DMS 273 treated with DMSO at 0.1 percent for 48 hours (cell line): ENCODE data around the gene COG1.

Experiments used
- DNase-seq: peaks from one replicate; lab custom pipeline; 2025; lab: John Stamatoyannopoulos, UW

Gene COG1

GRCh38 chr17:73198201-73198929 is 5.5 kb downstream of the COG1 start:
- no peak for DNase-seq

GRCh38 chr17:73198930-73199260 is 6.0 kb downstream of the COG1 start:
- DNase-seq: no peak

GRCh38 chr17:73199751-73200317 is 7.0 kb downstream of the COG1 start:
- no peak for DNase-seq

GRCh38 chr17:73200476-73200875 is 7.6 kb downstream of the COG1 start:
- no peak for DNase-seq

GRCh38 chr17:73201215-73202069 is 8.6 kb downstream of the COG1 start:
- DNase-seq: no peak

GRCh38 chr17:73203135-73203787 is 10.4 kb downstream of the COG1 start:
- no peak for DNase-seq

GRCh38 chr17:73203788-73204479 is 11.1 kb downstream of the COG1 start:
- no peak for DNase-seq

- no peak for DNase-seq
Measured at GRCh38 chr17:73205459-73205961, 12.7 kb downstream of the COG1 start.

GRCh38 chr17:73208139-73208827 is 15.4 kb downstream of the COG1 start:
- DNase-seq: no peak

- no peak for DNase-seq
Measured at GRCh38 chr17:73209436-73209835, 16.6 kb downstream of the COG1 start.

- DNase-seq: no peak
Measured at GRCh38 chr17:73210002-73210678, 17.3 kb downstream of the COG1 start.

GRCh38 chr17:73211745-73212144 is 18.9 kb downstream of the COG1 start:
- DNase-seq: no peak

- DNase-seq: no peak
Measured at GRCh38 chr17:73214008-73214407, 21.2 kb downstream of the COG1 start.

- DNase-seq: no peak
Measured at GRCh38 chr17:73214851-73215250, 22.0 kb downstream of the COG1 start.

- DNase-seq: no peak
Measured at GRCh38 chr17:73215447-73215846, 22.6 kb downstream of the COG1 start.

GRCh38 chr17:73223626-73224230 is 30.9 kb downstream of the COG1 start:
- no peak for DNase-seq

- no peak for DNase-seq
Measured at GRCh38 chr17:73224237-73224636, 31.4 kb downstream of the COG1 start.

GRCh38 chr17:73224663-73225305 is 31.9 kb downstream of the COG1 start:
- no peak for DNase-seq

GRCh38 chr17:73226556-73227172 is 33.8 kb downstream of the COG1 start:
- DNase-seq: no peak
